Measurements from ENCODE around the gene ATRN.
"Not testable (repeated sequence)": the region's sequence is repeated elsewhere in the genome, so short reads cannot be mapped to it uniquely, and the experiment has no call there.

The ATRN gene

GRCh38 chr20:3470208-3470626 lies 601 bp upstream of the ATRN start:
- DNase-seq (ENCODE audit: low spot score), result no peak

GRCh38 chr20:3471397-3472021 lies 691 bp downstream of the ATRN start:
- DNase-seq (ENCODE audit: low spot score), result no peak

- DNase-seq (ENCODE audit: low spot score), result no peak
Observed at GRCh38 chr20:3472105-3472504, 1.3 kb downstream of the ATRN start.

GRCh38 chr20:3473324-3473723 lies 2.5 kb downstream of the ATRN start:
- no peak for DNase-seq (ENCODE audit: low spot score)

- DNase-seq (ENCODE audit: low spot score), result no peak
Observed at GRCh38 chr20:3473944-3474343, 3.1 kb downstream of the ATRN start.

- not testable (repeated sequence) for DNase-seq (ENCODE audit: low spot score)
Observed at GRCh38 chr20:3477003-3477860, 6.4 kb downstream of the ATRN start.

DNA sequence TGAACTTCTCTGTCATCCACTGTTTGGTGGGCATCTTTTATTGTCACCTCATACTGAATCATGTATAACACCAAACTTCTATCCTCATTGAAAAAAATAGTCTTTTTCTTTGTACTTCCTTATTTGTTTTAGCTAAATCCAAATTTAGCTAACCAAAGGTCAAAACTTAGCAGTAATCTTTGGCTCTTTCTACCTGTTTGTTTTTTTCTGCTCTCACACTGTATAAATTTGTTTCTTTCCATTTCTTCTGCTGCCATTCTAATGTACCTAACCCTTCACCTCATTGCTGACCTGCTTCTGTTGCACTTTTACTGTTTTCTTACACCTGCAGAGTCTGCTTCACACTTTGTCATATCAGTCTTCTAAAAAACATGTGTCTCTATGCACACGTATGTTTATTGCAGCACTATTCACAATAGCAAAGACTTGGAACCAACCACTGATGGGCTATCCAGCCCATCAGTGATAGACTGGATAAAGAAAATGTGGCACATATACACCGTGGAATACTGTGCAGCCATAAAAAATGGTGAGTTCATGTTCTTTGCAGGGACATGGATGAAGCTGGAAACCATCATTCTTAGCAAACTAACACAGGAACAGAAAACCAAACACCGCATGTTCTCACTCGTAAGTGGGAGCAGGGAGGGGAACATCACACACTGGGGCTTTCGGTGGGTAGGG lies 7.2 kb downstream of the ATRN start:
- no peak for DNase-seq (ENCODE audit: low spot score)

- DNase-seq (ENCODE audit: low spot score), result no peak
Observed at GRCh38 chr20:3479025-3479424, 8.2 kb downstream of the ATRN start.

GRCh38 chr20:3479759-3480615 lies 9.2 kb downstream of the ATRN start:
- no peak for DNase-seq (ENCODE audit: low spot score)

GRCh38 chr20:3483309-3483708 lies 12.5 kb downstream of the ATRN start:
- no peak for DNase-seq (ENCODE audit: low spot score)

GRCh38 chr20:3483784-3484183 lies 13.0 kb downstream of the ATRN start:
- no peak for DNase-seq (ENCODE audit: low spot score)

DNA sequence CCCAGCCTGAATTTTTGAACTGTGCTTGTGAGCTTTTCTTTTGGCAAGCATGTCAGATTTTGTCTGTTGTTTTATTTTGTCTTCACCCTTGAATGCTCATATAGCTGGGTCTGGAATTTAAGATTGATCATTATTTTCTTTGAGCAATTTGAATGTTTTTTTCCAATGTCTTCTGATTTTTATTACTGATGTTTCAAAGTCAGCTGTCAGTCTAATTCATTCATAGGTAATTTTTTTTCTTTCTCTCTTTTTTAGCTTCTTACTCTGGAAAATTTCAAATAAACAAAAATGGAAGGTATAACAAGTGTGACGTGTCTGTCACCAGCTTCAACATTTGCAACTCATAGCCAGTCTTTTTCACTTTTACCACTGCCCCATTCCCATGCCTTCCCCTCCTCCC lies 15.1 kb downstream of the ATRN start:
- DNase-seq (ENCODE audit: low spot score), result no peak

- no peak for DNase-seq (ENCODE audit: low spot score)
Observed at GRCh38 chr20:3486850-3487249, 16.0 kb downstream of the ATRN start.

GRCh38 chr20:3492669-3493068 lies 21.9 kb downstream of the ATRN start:
- no peak for DNase-seq (ENCODE audit: low spot score)

DNA sequence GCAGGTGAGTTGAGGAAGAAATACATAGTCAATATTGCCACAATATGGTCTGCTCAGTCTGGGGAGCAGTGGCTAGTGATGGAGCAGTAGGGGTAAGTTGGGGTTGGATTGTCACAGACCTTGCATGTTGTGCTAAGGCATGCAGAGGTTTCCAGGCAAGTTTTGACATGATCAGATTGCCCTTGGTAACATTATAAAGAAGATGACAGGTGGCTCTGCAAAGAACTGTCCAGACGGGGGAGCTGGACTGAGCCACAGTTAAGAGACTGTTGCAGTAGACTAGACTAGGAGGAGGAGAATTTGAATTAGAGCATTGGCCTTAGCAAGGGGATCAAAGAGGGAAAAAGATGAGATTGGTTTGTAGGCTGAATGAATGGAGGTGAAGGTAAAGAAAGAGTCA lies 23.4 kb downstream of the ATRN start:
- DNase-seq (ENCODE audit: low spot score), result no peak

DNA sequence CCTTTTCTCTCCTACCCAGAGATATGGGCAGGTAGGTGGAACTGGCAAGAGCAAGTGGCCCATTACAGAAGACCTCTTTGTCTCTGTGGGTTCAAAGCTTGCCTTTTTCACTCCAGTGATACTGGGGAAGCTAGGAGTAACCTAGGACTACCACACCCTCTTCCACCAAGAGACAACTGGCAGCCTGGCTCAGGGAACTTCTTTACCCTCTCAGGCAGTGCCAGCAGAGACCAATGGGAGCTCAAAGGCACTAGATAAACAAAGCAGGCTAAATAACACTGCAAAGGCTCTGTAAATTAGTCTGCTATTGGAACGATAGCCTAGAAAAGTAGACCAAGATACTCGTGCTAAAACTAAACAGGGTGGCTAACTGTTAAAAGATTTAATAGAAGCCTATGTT lies 32.1 kb downstream of the ATRN start:
- DNase-seq (ENCODE audit: low spot score), result no peak

GRCh38 chr20:3505148-3505547 lies 34.3 kb downstream of the ATRN start:
- DNase-seq (ENCODE audit: low spot score), result no peak

DNA sequence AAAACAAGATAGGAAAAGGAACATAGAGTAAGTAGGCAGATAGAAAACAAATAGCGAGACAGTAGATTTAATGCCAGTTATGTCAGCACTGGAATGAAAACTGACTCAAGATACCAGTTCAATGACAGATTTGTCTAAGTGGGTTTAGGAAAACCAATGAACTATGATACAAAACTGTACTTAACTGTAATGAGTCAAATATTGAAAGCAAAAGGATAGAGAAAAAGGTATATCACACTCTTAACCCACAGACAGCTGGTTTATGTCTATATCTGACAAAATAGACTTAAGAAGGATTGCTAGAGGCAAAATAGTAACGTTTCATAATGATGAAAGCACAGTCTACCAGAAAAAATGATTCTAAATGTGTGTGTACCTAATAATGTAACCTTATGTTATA lies 38.2 kb downstream of the ATRN start:
- no peak for DNase-seq (ENCODE audit: low spot score)

- no peak for DNase-seq (ENCODE audit: low spot score)
Observed at GRCh38 chr20:3510110-3510509, 39.3 kb downstream of the ATRN start.

GRCh38 chr20:3512239-3512638 lies 41.4 kb downstream of the ATRN start:
- not testable (repeated sequence) for DNase-seq (ENCODE audit: low spot score)

- DNase-seq (ENCODE audit: low spot score), result no peak
Observed at GRCh38 chr20:3514012-3514642, 43.3 kb downstream of the ATRN start.
